ENCODE results near the gene ZNF530.

ZNF530 gene

GRCh38 chr19:57655443-57655842, 55.8 kb downstream of the ZNF530 start:
- no peak overlapping the region for H3K27ac ChIP-seq
- TF ChIP-seq ZFX (IDR thresholded peaks at IDR 0.05; ENCODE audit: borderline replicate concordance) (no peak), CTCF (IDR thresholded peaks at IDR 0.05) (no peak)

DNA sequence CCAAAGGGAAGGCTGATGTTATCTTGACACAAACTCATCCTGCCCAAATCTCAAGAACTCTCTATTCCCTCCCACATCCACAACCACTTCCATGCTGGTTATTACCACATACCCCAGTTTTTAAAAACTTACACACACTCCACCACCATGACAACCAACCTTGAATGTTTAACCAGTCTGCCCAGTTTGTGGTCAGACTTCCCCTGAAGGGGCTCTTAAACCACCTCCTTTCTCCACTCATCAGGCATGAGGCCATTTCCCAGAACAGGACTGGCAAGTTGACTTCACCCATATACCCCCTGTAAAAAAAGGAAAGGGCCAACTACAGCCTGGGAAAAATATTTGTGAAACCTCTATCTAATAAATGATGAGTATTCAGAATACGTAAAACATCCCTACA, 56.7 kb downstream of the ZNF530 start:
- no peak for TF ChIP-seq ZFX (IDR thresholded peaks at IDR 0.05; ENCODE audit: borderline replicate concordance)
- TF ChIP-seq CTCF (IDR thresholded peaks at IDR 0.05): no peak
- no peak overlapping the region for H3K27ac ChIP-seq
